Tibial nerve (tissue), 4 donors: Measurements from ENCODE around the gene EP300. TPM values are rescaled to one million over a fixed set of nuclear protein-coding genes. Genes with fewer than 3 reads are reported as not detected.

Source experiments
- DNase-seq, 2 donors: peaks; one replicate each; pipeline ENCODE4 v3.0.0-alpha.2; 2019; ENCODE audit warnings: low spot score in 2 of 2
- H3K27ac ChIP-seq, 4 donors: fragments of 200-600 bp; sonication (generic) in 3 of 4; one replicate each; pipeline ENCODE4 v1.5.1; 2017 to 2019; ENCODE audit warnings: mild to moderate bottlenecking in 1 of 4
- H3K27me3 ChIP-seq, 2 donors: fragments of 200-600 bp; sonication (generic) in 1 of 2; one replicate each; pipeline versions ENCODE4 v1.5.1 to v1.6.0; 2017 to 2019
- H3K36me3 ChIP-seq, 3 donors: fragments of 200-600 bp; sonication (generic); one replicate each; pipeline ENCODE4 v1.5.1; 2018 to 2019
- H3K4me1 ChIP-seq, 4 donors: fragments of 200-600 bp; sonication (generic) in 3 of 4; one replicate each; pipeline ENCODE4 v1.5.1; 2017 to 2019
- H3K4me3 ChIP-seq, 4 donors: fragments of 200-600 bp; sonication (generic) in 3 of 4; one replicate each; pipeline ENCODE4 v1.5.1; 2017 to 2019; ENCODE audit warnings: mild to moderate bottlenecking in 1 of 4, moderate library complexity in 1 of 4
- H3K9me3 ChIP-seq, 4 donors: fragments of 200-600 bp; sonication (generic) in 3 of 4; one replicate each; pipeline ENCODE4 v1.5.1; 2017 to 2019
- EP300 ChIP-seq, 2 donors: sonication (generic); formaldehyde crosslinking; IDR thresholded peaks; one replicate each; pipeline ENCODE4 v1.6.1; 2017; ENCODE audit warnings: antibody characterized with exemption in 2 of 2, mild to moderate bottlenecking in 1 of 2
- POLR2A ChIP-seq, 2 donors: fragments of 450-650 bp; IDR thresholded peaks; one replicate each; pipeline ENCODE4 v1.6.1; 2017; ENCODE audit warnings: antibody characterized with exemption in 2 of 2, mild to moderate bottlenecking in 2 of 2, moderate library complexity in 2 of 2
- WGBS, 2 donors: methylation state at CpG; one replicate each; pipeline ENCODE4 v1.1.5; 2018; 5-methylcytosine and 5-hydroxymethylcytosine counted together
- total RNA-seq, 4 donors: library from RNA; depleted of rRNA; stranded (reverse); fragments of >200 nt; gene quantifications; one replicate each; pipeline ENCODE4 v1.1.0, GENCODE V29; 2016
- TF ChIP-seq, protein P1 (sequence below), 5 experiments: fragments of 200-600 bp in 3 of 5; fragments of 450-650 bp in 2 of 5; sonication (generic) in 3 of 5; IDR thresholded peaks; one replicate each; pipeline ENCODE4 v1.5.1; 2016 to 2019; ENCODE audit warnings: antibody characterized with exemption in 5 of 5, mild to moderate bottlenecking in 3 of 5, moderate library complexity in 2 of 5

Gene EP300
- total RNA-seq, 4 donors from 2014 or later = 75.8 to 97.7 (median 87.7) TPM

DNA sequence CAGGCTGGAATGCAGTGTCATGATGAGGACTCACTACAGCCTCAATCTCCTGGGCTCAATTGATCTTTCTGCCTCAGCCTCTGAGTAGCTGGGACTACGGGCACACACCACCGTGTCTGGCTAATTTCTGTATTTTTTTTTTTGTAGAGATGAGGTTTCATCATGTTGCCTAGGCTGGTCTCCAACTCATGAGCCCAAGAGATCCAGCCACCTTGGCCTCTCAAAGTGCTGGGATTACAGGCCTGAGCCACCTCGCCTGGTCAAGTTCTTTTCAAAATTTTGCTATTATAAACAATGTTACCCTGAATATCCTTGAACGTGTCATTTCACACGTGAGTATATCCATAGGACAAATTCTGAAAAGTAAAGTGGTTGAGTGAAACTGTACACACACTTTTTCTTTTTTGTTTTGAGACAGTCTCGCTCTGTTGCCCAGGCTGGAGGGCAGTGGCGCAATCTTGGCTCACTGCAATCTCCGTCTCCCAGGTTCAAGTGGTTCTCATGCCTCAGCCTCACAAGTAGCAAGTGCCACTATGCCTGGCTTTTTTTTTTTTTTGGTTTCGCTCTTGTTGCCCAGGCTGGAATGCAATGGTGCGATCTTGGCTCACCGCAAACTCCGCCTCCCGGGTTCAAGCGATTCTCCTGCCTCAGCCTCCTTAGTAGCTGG lies 21.6 kb upstream of the EP300 start:
- 86 to 87% methylated on average over 14 of the region's 14 CpGs for WGBS, 2 donors
- Histone ChIP-seq H3K36me3 (no peaks in the 10 kb centered on the region), H3K4me1 (no peaks in the 10 kb centered on the region), H3K27me3 (no peaks in the 10 kb centered on the region), H3K27ac (no peak overlapping the region), H3K9me3 (no peaks in the 10 kb centered on the region), H3K4me3 (no peak overlapping the region)
- DNase-seq = no peak
- TF ChIP-seq EP300 (IDR thresholded peaks at IDR 0.05) = no peak
- TF ChIP-seq, protein P1, sequence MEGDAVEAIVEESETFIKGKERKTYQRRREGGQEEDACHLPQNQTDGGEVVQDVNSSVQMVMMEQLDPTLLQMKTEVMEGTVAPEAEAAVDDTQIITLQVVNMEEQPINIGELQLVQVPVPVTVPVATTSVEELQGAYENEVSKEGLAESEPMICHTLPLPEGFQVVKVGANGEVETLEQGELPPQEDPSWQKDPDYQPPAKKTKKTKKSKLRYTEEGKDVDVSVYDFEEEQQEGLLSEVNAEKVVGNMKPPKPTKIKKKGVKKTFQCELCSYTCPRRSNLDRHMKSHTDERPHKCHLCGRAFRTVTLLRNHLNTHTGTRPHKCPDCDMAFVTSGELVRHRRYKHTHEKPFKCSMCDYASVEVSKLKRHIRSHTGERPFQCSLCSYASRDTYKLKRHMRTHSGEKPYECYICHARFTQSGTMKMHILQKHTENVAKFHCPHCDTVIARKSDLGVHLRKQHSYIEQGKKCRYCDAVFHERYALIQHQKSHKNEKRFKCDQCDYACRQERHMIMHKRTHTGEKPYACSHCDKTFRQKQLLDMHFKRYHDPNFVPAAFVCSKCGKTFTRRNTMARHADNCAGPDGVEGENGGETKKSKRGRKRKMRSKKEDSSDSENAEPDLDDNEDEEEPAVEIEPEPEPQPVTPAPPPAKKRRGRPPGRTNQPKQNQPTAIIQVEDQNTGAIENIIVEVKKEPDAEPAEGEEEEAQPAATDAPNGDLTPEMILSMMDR (IDR thresholded peaks at IDR 0.05) = no peak
- TF ChIP-seq POLR2A (IDR thresholded peaks at IDR 0.05) = no peak

DNA sequence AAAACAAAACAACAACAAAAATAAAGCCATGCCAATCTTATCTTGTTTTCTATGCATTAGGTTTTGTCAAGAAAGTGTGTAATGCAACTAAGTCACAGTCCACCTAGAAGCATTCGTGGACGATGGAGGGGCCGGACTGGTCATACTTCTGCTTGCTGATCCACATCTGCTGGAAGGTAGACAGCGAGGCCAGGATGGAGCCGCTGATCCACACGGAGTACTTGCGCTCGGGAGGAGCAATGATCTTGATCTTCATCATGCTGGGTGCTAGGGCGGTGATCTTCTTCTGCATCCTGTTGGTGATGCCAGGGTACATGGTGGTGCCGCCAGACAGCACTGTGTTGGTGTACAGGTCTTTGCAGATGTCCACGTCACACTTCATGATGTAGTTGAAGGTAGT lies 18.3 kb upstream of the EP300 start:
- TF ChIP-seq, protein P1 (IDR thresholded peaks at IDR 0.05) = no peak
- TF ChIP-seq EP300 (IDR thresholded peaks at IDR 0.05) (no peak), POLR2A (IDR thresholded peaks at IDR 0.05) (no peak)
- no peak for DNase-seq
- H3K36me3 ChIP-seq = no peaks in the 10 kb centered on the region
- no peak overlapping the region for H3K27ac ChIP-seq
- 95 to 98% methylated on average over 10 to 11 of the region's 11 CpGs for WGBS, 2 donors
- H3K4me1 ChIP-seq = no peaks in the 10 kb centered on the region
- no peak overlapping the region for H3K4me3 ChIP-seq
- no peaks in the 10 kb centered on the region for H3K27me3 ChIP-seq
- no peaks in the 10 kb centered on the region for H3K9me3 ChIP-seq

DNA sequence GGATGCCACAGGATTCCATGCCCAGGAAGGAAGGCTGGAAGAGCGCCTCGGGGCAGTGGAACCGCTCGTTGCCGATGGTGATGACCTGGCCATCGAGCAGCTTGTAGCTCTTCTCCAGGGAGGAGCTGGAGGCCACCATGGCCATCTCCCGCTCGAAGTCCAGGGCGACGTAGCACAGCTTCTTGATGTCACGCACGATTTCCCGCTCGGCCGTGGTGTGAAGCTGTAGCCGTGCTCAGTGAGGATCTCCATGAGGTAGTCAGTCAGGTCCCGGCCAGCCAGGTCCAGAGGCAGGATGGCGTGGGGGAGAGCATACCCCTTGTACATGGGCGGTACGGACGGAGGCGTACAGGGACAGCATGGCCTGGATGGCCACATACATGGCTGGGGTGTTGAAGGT lies 17.9 kb upstream of the EP300 start:
- WGBS, 2 donors = 94% methylated on average over 21 to 22 of the region's 22 CpGs
- Histone ChIP-seq H3K4me1 (no peaks in the 10 kb centered on the region), H3K36me3 (no peaks in the 10 kb centered on the region), H3K27ac (no peak overlapping the region), H3K4me3 (no peak overlapping the region), H3K9me3 (no peaks in the 10 kb centered on the region), H3K27me3 (no peaks in the 10 kb centered on the region)
- TF ChIP-seq EP300 (IDR thresholded peaks at IDR 0.05) = no peak
- TF ChIP-seq, protein P1 (IDR thresholded peaks at IDR 0.05) = no peak
- no peak for TF ChIP-seq POLR2A (IDR thresholded peaks at IDR 0.05)
- DNase-seq = no peak

DNA sequence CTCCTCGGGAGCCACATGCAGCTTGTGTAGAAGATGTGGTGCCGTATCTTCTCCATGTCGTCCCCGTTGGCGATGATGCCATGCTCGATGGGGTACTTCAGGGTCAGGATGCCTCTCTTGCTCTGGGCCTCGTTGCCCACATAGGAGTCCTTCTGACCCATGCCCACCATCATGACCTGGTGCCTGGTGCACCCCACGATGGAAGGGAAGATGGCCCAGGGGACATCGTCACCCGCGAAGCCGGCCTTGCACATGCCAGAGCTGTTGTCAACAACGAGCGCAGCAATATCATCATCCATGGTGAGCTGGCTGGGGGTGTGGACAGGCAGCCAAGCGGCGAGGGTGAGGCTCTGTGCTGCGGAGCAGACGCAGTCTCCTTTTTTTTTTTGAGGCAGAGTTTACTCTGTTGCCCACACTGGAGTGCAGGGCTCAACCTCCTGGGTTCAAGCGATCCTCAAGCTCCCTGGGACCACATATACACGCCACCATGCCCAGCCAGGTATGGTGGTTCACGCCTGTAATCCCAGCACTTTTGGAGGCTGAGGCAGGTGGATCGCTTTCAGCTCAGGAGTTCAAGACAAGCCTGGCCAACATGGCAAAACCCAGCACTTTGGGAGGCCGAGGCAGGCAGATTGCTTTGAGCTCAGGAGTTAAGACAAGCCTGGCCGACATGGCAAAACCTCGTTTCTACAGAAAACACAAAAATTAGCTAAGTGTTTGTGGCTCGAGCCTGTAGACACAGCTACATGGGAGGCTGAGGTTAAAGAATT lies 17.3 kb upstream of the EP300 start:
- TF ChIP-seq, protein P1 (IDR thresholded peaks at IDR 0.05) = no peak
- TF ChIP-seq EP300 (IDR thresholded peaks at IDR 0.05) (no peak), POLR2A (IDR thresholded peaks at IDR 0.05) (no peak)
- Histone ChIP-seq H3K27ac (no peak overlapping the region), H3K36me3 (no peaks in the 10 kb centered on the region), H3K9me3 (no peaks in the 10 kb centered on the region), H3K4me1 (no peaks in the 10 kb centered on the region), H3K4me3 (no peak overlapping the region), H3K27me3 (no peaks in the 10 kb centered on the region)
- DNase-seq = no peak
- WGBS, 2 donors = 93 to 95% methylated on average over 21 to 24 of the region's 26 CpGs

DNA sequence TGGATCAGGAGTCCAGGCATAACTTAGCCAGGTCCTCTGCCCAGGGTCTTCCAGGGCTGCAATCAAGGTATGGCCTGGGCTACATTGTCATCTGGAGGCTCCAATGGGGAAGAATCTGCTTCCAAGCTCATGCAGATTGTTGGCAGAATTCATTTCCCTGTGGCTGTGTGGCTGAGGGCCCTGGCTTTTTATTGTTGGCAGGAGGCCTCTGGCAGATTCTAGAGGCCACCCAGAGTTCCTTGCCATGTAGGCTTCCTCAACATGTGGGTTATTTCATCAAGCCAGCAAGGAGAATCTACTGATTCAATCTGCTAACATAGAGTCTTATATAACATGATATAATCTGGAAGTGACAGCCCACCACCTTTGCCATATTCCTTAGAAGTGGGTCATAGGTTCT lies 16.4 kb upstream of the EP300 start:
- Histone ChIP-seq H3K4me3 (no peak overlapping the region), H3K27ac (no peak overlapping the region), H3K9me3 (no peaks in the 10 kb centered on the region), H3K27me3 (no peaks in the 10 kb centered on the region), H3K36me3 (no peaks in the 10 kb centered on the region), H3K4me1 (no peaks in the 10 kb centered on the region)
- no peak for TF ChIP-seq EP300 (IDR thresholded peaks at IDR 0.05)
- TF ChIP-seq, protein P1 (IDR thresholded peaks at IDR 0.05) = no peak
- TF ChIP-seq POLR2A (IDR thresholded peaks at IDR 0.05) = no peak
- no peak for DNase-seq
